ENCODE results near the gene TFIP11.
"Not testable (repeated sequence)": the region's sequence is repeated elsewhere in the genome, so short reads cannot be mapped to it uniquely, and the experiment has no call there.

TFIP11 gene

DNA sequence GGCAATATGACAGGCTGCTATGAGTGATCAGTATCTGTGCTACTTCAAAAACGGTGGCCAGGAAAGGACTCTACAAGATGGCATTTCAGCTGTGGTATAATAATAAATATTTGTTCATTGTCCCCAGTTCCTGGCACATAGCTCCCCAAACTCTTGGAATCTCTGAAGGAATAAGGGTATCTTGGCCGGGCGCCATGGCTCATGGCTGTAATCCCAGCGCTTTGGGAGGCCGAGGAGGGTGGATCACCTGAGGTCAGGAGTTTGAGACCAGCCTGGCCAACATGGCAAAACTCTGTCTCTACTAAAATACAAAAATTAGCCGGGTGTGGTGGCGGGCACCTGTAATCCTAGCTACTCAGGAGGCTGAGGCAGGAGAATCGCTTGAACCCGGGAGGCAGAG lies 16.2 kb upstream of the TFIP11 start:
- H3K36me3 ChIP-seq (ENCODE audit: control insufficient read depth in 1 of 2, insufficient read depth in 2 of 2, low read length in 2 of 2): peaks cover 19 to 36% of the 10 kb centered on the region in 2 donors
- not testable (repeated sequence) for H3K27ac ChIP-seq (ENCODE audit: low read depth, low read length); H3K27me3 ChIP-seq (ENCODE audit: control insufficient read depth in 1 of 2, insufficient read depth in 2 of 2, low read length in 2 of 2)

DNA sequence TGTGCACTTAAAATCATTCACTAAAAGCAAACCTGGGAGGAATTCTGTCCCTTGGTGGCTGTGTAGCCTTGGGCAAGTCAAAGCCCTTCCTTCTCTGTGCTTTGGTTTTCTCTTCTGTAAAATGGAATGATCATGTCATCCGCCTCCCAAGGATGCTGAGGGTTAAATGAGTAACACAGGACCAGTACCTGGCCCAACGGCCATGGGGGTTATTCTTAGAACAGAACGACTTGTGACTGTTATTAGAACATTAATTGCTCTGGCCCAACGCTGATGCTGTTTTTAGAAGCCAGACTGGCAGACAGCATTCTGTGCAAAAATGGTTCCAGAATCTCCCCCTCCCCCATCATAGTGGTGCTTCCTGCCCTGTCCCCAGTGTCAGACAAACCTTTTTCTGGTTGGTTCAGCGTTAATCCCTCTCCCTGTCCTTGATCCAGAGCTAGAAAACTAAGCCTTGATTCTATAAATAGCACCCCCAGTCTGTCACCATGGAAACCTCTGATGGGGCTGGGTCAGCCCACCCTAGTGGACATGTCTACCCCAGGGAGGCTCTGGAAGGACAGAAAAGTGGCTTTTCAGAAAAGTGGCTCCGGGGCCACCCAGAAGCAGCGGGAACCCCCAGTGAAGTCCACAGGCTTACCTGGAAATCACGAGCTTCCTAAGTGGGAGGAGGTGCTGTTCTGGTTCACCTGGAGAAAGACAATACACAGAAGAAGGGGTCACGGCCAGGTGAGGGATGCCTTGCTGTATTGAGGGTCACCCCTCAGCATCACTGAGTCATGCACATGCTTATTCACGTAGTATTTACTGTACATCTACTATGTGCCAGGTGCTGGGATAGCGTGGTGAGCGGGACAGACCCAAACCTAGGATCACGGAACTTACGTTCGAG lies 15.5 kb upstream of the TFIP11 start:
- Histone ChIP-seq H3K27ac (ENCODE audit: low read depth, low read length) (no peak overlapping the region), H3K27me3 (ENCODE audit: control insufficient read depth in 1 of 2, insufficient read depth in 2 of 2, low read length in 2 of 2) (no peaks in the 10 kb centered on the region), H3K9ac (ENCODE audit: low read depth in 1 of 2, low read length in 2 of 2) (no peak overlapping the region), H3K4me1 (ENCODE audit: control insufficient read depth in 1 of 2, insufficient read depth in 2 of 2, low read length in 2 of 2) (peaks cover 6% of the 10 kb centered on the region in 2 donors), H3K36me3 (ENCODE audit: control insufficient read depth in 1 of 2, insufficient read depth in 2 of 2, low read length in 2 of 2) (peaks cover 19 to 36% of the 10 kb centered on the region in 2 donors), H3K4me3 (ENCODE audit: low read depth in 1 of 2, low read length in 2 of 2) (no peak overlapping the region), H3K9me3 (ENCODE audit: control insufficient read depth in 1 of 2, low read length in 2 of 2) (no peaks in the 10 kb centered on the region)

More for the DNA sequence above, 16.2 kb upstream of the TFIP11 start:
- not testable (repeated sequence) for H3K9ac ChIP-seq (ENCODE audit: low read depth in 1 of 2, low read length in 2 of 2); H3K4me3 ChIP-seq (ENCODE audit: low read depth in 1 of 2, low read length in 2 of 2); H3K9me3 ChIP-seq (ENCODE audit: control insufficient read depth in 1 of 2, low read length in 2 of 2); H3K4me1 ChIP-seq (ENCODE audit: control insufficient read depth in 1 of 2, insufficient read depth in 2 of 2, low read length in 2 of 2)

DNA sequence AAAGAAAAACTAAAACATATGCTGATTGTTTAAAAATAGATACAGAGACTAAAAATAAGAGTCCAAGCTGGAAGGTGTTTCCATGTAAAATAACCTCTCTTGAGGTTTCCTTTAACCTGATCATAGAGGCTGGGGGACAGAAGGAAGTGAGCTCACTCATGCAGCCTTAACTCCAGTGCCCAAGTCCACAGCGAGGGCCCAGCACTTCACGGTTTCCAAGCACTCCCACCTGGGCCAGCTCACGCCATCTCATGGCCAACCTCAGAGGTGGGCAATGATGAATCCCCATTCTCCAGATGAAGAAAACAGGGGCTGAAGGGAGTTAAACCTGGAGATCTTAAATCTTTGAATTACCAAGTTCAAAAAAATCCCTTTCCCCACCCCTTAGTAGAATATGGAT lies 14.9 kb upstream of the TFIP11 start:
- no peak overlapping the region for H3K27ac ChIP-seq (ENCODE audit: low read depth, low read length)
- peaks cover 6% of the 10 kb centered on the region in 2 donors for H3K4me1 ChIP-seq (ENCODE audit: control insufficient read depth in 1 of 2, insufficient read depth in 2 of 2, low read length in 2 of 2)
- no peaks in the 10 kb centered on the region for H3K9me3 ChIP-seq (ENCODE audit: control insufficient read depth in 1 of 2, low read length in 2 of 2)
- H3K9ac ChIP-seq (ENCODE audit: low read depth in 1 of 2, low read length in 2 of 2): no peak overlapping the region
- no peak overlapping the region for H3K4me3 ChIP-seq (ENCODE audit: low read depth in 1 of 2, low read length in 2 of 2)
- H3K36me3 ChIP-seq (ENCODE audit: control insufficient read depth in 1 of 2, insufficient read depth in 2 of 2, low read length in 2 of 2): peaks cover 15 to 30% of the 10 kb centered on the region in 2 donors
- H3K27me3 ChIP-seq (ENCODE audit: control insufficient read depth in 1 of 2, insufficient read depth in 2 of 2, low read length in 2 of 2): no peaks in the 10 kb centered on the region

DNA sequence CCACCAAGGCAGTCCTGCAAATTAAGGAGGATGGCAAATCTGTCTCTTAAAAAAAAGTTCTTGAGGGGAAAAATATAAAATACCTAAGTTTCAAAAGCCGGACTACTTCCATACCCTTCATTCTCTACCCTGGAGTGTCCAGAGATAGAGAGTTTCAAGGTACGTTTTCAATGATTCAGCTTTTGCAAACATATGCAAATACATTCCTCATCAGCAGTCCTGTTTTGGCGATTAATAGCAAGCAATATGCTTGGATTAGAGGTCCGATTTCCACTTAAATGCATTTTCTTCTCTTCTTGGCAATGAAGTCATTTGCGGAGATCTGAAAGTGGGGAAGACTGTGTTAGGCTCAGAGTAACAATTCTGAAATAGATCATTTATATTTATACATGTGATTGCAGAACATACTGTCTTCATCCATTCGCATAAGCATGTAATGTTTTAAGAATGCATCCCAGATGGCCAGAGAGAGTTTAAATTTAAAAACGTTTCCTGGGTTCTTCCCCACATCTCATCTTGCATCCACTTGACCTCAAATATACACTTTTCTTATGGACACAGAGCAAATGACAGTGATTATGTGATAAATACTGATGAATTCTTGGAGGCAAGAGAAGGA lies 13.8 kb upstream of the TFIP11 start:
- H3K36me3 ChIP-seq (ENCODE audit: control insufficient read depth in 1 of 2, insufficient read depth in 2 of 2, low read length in 2 of 2): peaks cover 14 to 29% of the 10 kb centered on the region in 2 donors
- no peak overlapping the region for H3K4me3 ChIP-seq (ENCODE audit: low read depth in 1 of 2, low read length in 2 of 2)
- no peaks in the 10 kb centered on the region for H3K9me3 ChIP-seq (ENCODE audit: control insufficient read depth in 1 of 2, low read length in 2 of 2)
- peaks cover 6% of the 10 kb centered on the region in 2 donors for H3K4me1 ChIP-seq (ENCODE audit: control insufficient read depth in 1 of 2, insufficient read depth in 2 of 2, low read length in 2 of 2)
- no peak overlapping the region for H3K27ac ChIP-seq (ENCODE audit: low read depth, low read length)
- no peak overlapping the region for H3K9ac ChIP-seq (ENCODE audit: low read depth in 1 of 2, low read length in 2 of 2)
- no peaks in the 10 kb centered on the region for H3K27me3 ChIP-seq (ENCODE audit: control insufficient read depth in 1 of 2, insufficient read depth in 2 of 2, low read length in 2 of 2)

DNA sequence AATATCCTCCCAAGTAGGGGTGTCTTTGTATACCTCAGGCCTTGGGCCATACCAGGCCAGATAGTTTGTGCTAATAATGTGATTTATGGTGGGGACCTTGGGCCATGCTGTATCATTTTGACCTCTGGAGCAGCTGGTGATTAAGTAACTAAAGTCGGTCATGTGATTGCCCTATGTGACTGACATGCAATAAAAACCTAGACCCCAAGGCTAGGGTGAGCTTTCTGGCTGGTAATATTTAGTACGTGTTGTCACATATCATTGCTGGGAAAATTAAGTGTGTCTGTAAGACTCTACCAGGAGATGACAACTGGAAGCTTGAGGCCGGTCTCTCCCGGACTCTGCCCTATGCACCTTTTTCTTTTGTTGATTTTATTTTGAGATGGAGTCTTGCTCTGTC lies 12.6 kb upstream of the TFIP11 start:
- no peaks in the 10 kb centered on the region for H3K27me3 ChIP-seq (ENCODE audit: control insufficient read depth in 1 of 2, insufficient read depth in 2 of 2, low read length in 2 of 2)
- H3K9me3 ChIP-seq (ENCODE audit: control insufficient read depth in 1 of 2, low read length in 2 of 2): no peaks in the 10 kb centered on the region
- peaks cover 8 to 21% of the 10 kb centered on the region in 2 donors for H3K36me3 ChIP-seq (ENCODE audit: control insufficient read depth in 1 of 2, insufficient read depth in 2 of 2, low read length in 2 of 2)
- no peak overlapping the region for H3K4me3 ChIP-seq (ENCODE audit: low read depth in 1 of 2, low read length in 2 of 2)
- no peak overlapping the region for H3K27ac ChIP-seq (ENCODE audit: low read depth, low read length)
- H3K4me1 ChIP-seq (ENCODE audit: control insufficient read depth in 1 of 2, insufficient read depth in 2 of 2, low read length in 2 of 2): peaks cover 6% of the 10 kb centered on the region in 2 donors
- H3K9ac ChIP-seq (ENCODE audit: low read depth in 1 of 2, low read length in 2 of 2): no peak overlapping the region

DNA sequence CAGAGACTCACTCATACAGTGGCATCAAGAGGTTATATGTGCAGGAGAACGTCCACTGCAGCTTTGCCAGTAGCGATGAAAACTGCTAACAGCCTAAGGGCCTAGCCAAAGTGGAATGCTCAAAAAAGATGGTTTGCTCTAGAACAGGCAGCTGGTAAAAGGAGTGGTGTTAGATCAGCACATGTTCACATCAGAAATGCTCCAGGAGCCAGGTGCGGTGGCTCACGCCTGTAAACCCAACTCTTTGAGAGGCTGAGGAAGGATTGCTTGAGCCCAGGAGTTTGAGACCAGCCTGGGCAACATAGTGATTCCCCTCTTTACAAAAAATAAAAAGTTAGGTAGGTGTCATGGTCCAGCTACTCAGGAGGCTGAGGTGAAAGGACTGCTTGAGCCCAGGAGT lies 10.3 kb upstream of the TFIP11 start:
- H3K27ac ChIP-seq (ENCODE audit: low read depth, low read length): no peak overlapping the region
- no peaks in the 10 kb centered on the region for H3K27me3 ChIP-seq (ENCODE audit: control insufficient read depth in 1 of 2, insufficient read depth in 2 of 2, low read length in 2 of 2)
- H3K4me1 ChIP-seq (ENCODE audit: control insufficient read depth in 1 of 2, insufficient read depth in 2 of 2, low read length in 2 of 2): peaks cover 6% of the 10 kb centered on the region in 2 donors
- H3K9me3 ChIP-seq (ENCODE audit: control insufficient read depth in 1 of 2, low read length in 2 of 2): no peaks in the 10 kb centered on the region
- no peak overlapping the region for H3K9ac ChIP-seq (ENCODE audit: low read depth in 1 of 2, low read length in 2 of 2)
- peaks cover 3 to 11% of the 10 kb centered on the region in 2 donors for H3K36me3 ChIP-seq (ENCODE audit: control insufficient read depth in 1 of 2, insufficient read depth in 2 of 2, low read length in 2 of 2)
- no peak overlapping the region for H3K4me3 ChIP-seq (ENCODE audit: low read depth in 1 of 2, low read length in 2 of 2)

DNA sequence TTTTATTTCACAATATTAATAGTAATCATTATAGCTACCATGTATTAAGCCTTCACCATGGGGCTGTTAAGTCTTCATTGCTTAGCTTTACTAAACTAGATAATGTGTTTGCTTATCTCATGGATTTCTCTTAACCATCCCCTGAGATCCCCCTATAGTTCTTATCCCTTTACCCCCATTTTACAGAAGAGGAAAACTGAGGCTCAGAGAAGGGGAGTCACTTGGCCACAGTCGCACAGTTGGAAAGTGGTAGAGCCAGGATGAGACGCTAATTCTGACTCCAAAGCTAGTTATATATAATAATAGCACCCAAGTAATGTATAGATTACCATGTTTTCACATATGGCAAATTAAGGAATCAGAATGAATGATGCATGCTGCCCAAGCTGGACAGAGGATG lies 9.7 kb upstream of the TFIP11 start:
- no peak overlapping the region for H3K27ac ChIP-seq (ENCODE audit: low read depth, low read length)
- H3K27me3 ChIP-seq (ENCODE audit: control insufficient read depth in 1 of 2, insufficient read depth in 2 of 2, low read length in 2 of 2): no peaks in the 10 kb centered on the region
- H3K4me1 ChIP-seq (ENCODE audit: control insufficient read depth in 1 of 2, insufficient read depth in 2 of 2, low read length in 2 of 2): peaks cover 6% of the 10 kb centered on the region in 2 donors
- no peak overlapping the region for H3K4me3 ChIP-seq (ENCODE audit: low read depth in 1 of 2, low read length in 2 of 2)
- H3K9me3 ChIP-seq (ENCODE audit: control insufficient read depth in 1 of 2, low read length in 2 of 2): no peaks in the 10 kb centered on the region
- peaks cover 0 to 5% of the 10 kb centered on the region in 2 donors for H3K36me3 ChIP-seq (ENCODE audit: control insufficient read depth in 1 of 2, insufficient read depth in 2 of 2, low read length in 2 of 2)
- no peak overlapping the region for H3K9ac ChIP-seq (ENCODE audit: low read depth in 1 of 2, low read length in 2 of 2)

DNA sequence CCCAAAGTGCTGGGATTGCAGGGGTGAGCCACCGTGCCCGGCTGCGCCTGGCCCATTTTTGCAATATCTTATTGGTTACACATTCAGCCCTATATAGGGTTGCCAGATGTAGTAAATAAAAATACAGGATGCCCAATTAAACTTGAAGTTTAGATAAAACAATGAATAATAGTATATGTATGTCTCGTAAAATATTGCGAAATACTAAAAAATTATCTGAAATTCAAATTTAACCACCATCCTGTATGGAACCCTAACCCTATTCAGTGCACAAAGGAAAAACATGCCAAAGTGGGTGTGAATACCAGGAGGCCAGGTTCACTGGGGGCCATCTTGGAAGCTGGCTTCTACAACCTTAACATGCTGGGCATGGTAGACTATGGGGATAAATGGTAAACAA lies 5.2 kb upstream of the TFIP11 start:
- Histone ChIP-seq H3K27me3 (ENCODE audit: control insufficient read depth in 1 of 2, insufficient read depth in 2 of 2, low read length in 2 of 2) (no peaks in the 10 kb centered on the region), H3K36me3 (ENCODE audit: control insufficient read depth in 1 of 2, insufficient read depth in 2 of 2, low read length in 2 of 2) (no peaks in the 10 kb centered on the region), H3K27ac (ENCODE audit: low read depth, low read length) (no peak overlapping the region)

DNA sequence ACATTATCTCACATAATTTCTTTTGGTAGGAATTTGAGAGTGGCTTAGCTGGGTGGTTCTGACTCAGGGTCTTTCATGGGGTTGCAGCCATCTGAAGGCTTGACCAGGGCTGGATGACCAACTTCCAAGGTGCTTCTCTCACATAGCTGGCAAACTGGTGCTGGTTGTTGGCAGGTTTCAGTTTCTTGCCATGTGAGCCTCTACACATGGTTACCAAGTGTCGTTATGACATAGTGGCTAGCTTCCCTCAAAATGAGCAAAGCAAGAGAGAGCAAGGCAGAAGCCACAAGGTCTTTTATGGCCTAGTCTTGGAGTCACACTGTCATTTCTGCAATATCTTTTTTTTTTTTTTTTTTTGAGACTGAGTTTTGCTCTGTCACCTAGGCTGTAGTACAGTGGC lies 4.2 kb upstream of the TFIP11 start:
- Histone ChIP-seq H3K4me3 (ENCODE audit: low read depth in 1 of 2, low read length in 2 of 2) (no peak overlapping the region), H3K27ac (ENCODE audit: low read depth, low read length) (no peak overlapping the region), H3K4me1 (ENCODE audit: control insufficient read depth in 1 of 2, insufficient read depth in 2 of 2, low read length in 2 of 2) (peaks cover 10 to 20% of the 10 kb centered on the region in 2 donors), H3K27me3 (ENCODE audit: control insufficient read depth in 1 of 2, insufficient read depth in 2 of 2, low read length in 2 of 2) (no peaks in the 10 kb centered on the region), H3K9me3 (ENCODE audit: control insufficient read depth in 1 of 2, low read length in 2 of 2) (no peaks in the 10 kb centered on the region), H3K9ac (ENCODE audit: low read depth in 1 of 2, low read length in 2 of 2) (no peak overlapping the region), H3K36me3 (ENCODE audit: control insufficient read depth in 1 of 2, insufficient read depth in 2 of 2, low read length in 2 of 2) (no peaks in the 10 kb centered on the region)

More for the DNA sequence above, 5.2 kb upstream of the TFIP11 start:
- Histone ChIP-seq H3K9me3 (ENCODE audit: control insufficient read depth in 1 of 2, low read length in 2 of 2) (no peaks in the 10 kb centered on the region), H3K4me1 (ENCODE audit: control insufficient read depth in 1 of 2, insufficient read depth in 2 of 2, low read length in 2 of 2) (peaks cover 6 to 15% of the 10 kb centered on the region in 2 donors), H3K9ac (ENCODE audit: low read depth in 1 of 2, low read length in 2 of 2) (no peak overlapping the region), H3K4me3 (ENCODE audit: low read depth in 1 of 2, low read length in 2 of 2) (no peak overlapping the region)

DNA sequence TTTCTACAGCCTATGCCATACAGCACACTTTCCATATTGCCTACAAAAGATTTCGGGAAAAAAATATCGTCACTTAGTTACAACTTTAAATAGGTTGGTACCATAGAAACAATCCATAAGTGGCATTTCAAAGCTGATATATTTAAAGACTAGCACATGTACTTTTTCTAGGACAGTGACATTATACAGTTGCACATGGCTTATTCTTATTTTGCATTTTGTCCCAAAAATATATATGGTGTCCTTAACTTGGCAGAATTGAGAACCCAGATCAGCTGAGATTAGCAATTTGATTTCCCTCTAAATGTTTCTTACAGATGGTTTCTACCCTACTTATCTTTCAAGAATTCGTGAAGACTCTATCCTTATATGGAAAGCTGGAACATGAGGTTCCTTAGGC lies 3.7 kb upstream of the TFIP11 start:
- H3K4me3 ChIP-seq (ENCODE audit: low read depth in 1 of 2, low read length in 2 of 2): no peak overlapping the region

More for the DNA sequence above, 3.7 kb upstream of the TFIP11 start:
- no peaks in the 10 kb centered on the region for H3K36me3 ChIP-seq (ENCODE audit: control insufficient read depth in 1 of 2, insufficient read depth in 2 of 2, low read length in 2 of 2)
- no peaks in the 10 kb centered on the region for H3K9me3 ChIP-seq (ENCODE audit: control insufficient read depth in 1 of 2, low read length in 2 of 2)
- no peak overlapping the region for H3K27ac ChIP-seq (ENCODE audit: low read depth, low read length)
- no peak overlapping the region for H3K9ac ChIP-seq (ENCODE audit: low read depth in 1 of 2, low read length in 2 of 2)
- H3K4me1 ChIP-seq (ENCODE audit: control insufficient read depth in 1 of 2, insufficient read depth in 2 of 2, low read length in 2 of 2): peaks cover 16 to 25% of the 10 kb centered on the region in 2 donors
- H3K27me3 ChIP-seq (ENCODE audit: control insufficient read depth in 1 of 2, insufficient read depth in 2 of 2, low read length in 2 of 2): no peaks in the 10 kb centered on the region

Measured in duodenal mucosa (tissue), 2 donors.